ENCODE data around the gene MSMP.

DNA sequence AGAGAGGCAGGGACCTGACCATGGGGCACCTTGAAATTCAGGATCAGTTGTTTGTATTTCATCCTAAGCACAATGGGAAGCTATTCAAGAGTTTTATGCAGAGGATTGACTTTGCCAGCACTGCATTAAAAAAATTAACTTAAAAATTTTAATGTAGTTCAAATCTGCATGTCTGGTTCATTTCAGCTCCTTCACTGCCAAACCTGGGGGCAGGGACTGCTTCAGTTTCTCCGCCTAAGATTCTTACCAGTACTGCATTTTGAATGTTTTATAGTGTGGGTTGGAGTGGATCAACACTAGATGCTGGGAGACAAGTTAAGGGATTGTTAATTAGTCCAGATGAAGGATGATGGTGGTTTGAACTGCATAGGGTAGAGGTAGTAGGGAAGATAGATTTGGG lies 15.7 kb upstream of the MSMP start:
- no peak for TF ChIP-seq EZH2 (IDR thresholded peaks at IDR 0.05)
- TF ChIP-seq FOXP2 (optimal IDR thresholded peaks at IDR 0.05; ENCODE audit: control extremely low read depth, extremely low read length, insufficient read depth), result no peak
- TF ChIP-seq POLR2AphosphoS5 (IDR thresholded peaks at IDR 0.05; ENCODE audit: borderline replicate concordance, low read depth, low read length), result no peak

All from SK-N-MC (cell line).